H1 (cell line): Measurements from ENCODE around the gene INAVA. TPM values are rescaled to one million over a fixed set of nuclear protein-coding genes. Genes with fewer than 3 reads are reported as not detected.

ENCODE experiments used
- CTCF ChIA-PET: fragments of 300-600 bp; sonication (Branson Sonifier 250); formaldehyde crosslinking; loops from one replicate; lab custom pipeline; 2021; ENCODE audit not compliant: partially characterized antibody; lab: Charles Lee
- POLR2A ChIA-PET: fragments of 300-600 bp; sonication (Branson Sonifier 250); formaldehyde crosslinking; loops from one replicate; lab custom pipeline; 2021; ENCODE audit warnings: inconsistent platforms; ENCODE audit not compliant: partially characterized antibody; lab: Charles Lee
- DNase-seq, 2 experiments: peaks; one replicate each; pipeline versions ENCODE4 v3.0.0 to v3.0.0-alpha.2; 2010 to 2022; ENCODE audit warnings: low spot score in 2 of 2, low read depth in 1 of 2, mixed read lengths in 1 of 2
- FAIRE-seq: peaks from 2 replicates; lab custom pipeline; 2011; peaks lifted over from hg19 to GRCh38; lab: Jason Lieb, UNC
- H2AFZ ChIP-seq: 2 replicates; pipeline ENCODE4 v1.8.1; 2012; ENCODE audit warnings: low read length, inconsistent platforms
- H2AK5ac ChIP-seq: 2 replicates; pipeline ENCODE4 v1.6.1; 2013; ENCODE audit warnings: low read depth, low read length
- H2BK120ac ChIP-seq: replicated peaks from 2 replicates; pipeline ENCODE3; 2013; ENCODE audit warnings: low read depth, low read length, inconsistent platforms
- H2BK12ac ChIP-seq: 2 replicates; pipeline ENCODE4 v1.6.1; 2013; ENCODE audit warnings: low read depth, low read length
- H2BK15ac ChIP-seq: 2 replicates; pipeline ENCODE4 v1.6.1; 2013; ENCODE audit warnings: low read length
- H2BK20ac ChIP-seq: 2 replicates; pipeline ENCODE4 v1.6.1; 2013; ENCODE audit warnings: low read length
- H2BK5ac ChIP-seq: 2 replicates; pipeline ENCODE4 v1.6.1; 2013; ENCODE audit warnings: low read depth, low read length
- H3K14ac ChIP-seq: 2 replicates; pipeline ENCODE4 v1.6.1; 2013; ENCODE audit warnings: inconsistent platforms; ENCODE audit not compliant: insufficient read length
- H3K18ac ChIP-seq: 2 replicates; pipeline ENCODE4 v1.6.1; 2013; ENCODE audit warnings: low read length; ENCODE audit errors: extremely low read depth
- H3K23ac ChIP-seq: 2 replicates; pipeline ENCODE4 v1.6.1; 2013; ENCODE audit warnings: inconsistent platforms; ENCODE audit not compliant: insufficient read length
- H3K23me2 ChIP-seq: 2 replicates; pipeline ENCODE4 v1.6.1; 2013; ENCODE audit warnings: low read depth, low read length
- H3K27ac ChIP-seq: 2 replicates; pipeline ENCODE4 v1.6.1; 2011; ENCODE audit warnings: low read depth, low read length, inconsistent platforms
- H3K27me3 ChIP-seq, 4 experiments: replicated peaks in 1 of 4; 1 replicate in 1 of 4; 2 replicates in 3 of 4; pipeline versions ENCODE4 v1.6.1 to v1.8.1; 2011 to 2013; ENCODE audit warnings: low read length in 3 of 4, mild to moderate bottlenecking in 3 of 4, inconsistent platforms in 2 of 4, mixed read lengths in 2 of 4, moderate library complexity in 1 of 4; ENCODE audit not compliant: control insufficient read depth in 3 of 4, insufficient read depth in 3 of 4; ENCODE audit errors: extremely low read depth in 1 of 4
- H3K36me3 ChIP-seq, 4 experiments: 2 replicates each; pipeline versions ENCODE4 v1.6.1 to v1.8.1; 2011 to 2013; ENCODE audit warnings: mild to moderate bottlenecking in 4 of 4, low read length in 3 of 4, moderate library complexity in 2 of 4, control low read depth in 1 of 4, inconsistent platforms in 1 of 4; ENCODE audit not compliant: insufficient read depth in 4 of 4, control insufficient read depth in 2 of 4
- H3K4ac ChIP-seq: replicated peaks from 2 replicates; pipeline ENCODE3; 2013; ENCODE audit warnings: low read length, low read depth, mixed read lengths, inconsistent platforms; ENCODE audit not compliant: insufficient read length
- H3K4me1 ChIP-seq, 4 experiments: replicated peaks in 1 of 4; 1 replicate in 1 of 4; 2 replicates in 3 of 4; pipeline versions ENCODE4 v1.6.1 to v1.8.1; 2011 to 2013; ENCODE audit warnings: low read length in 3 of 4, inconsistent platforms in 2 of 4, mixed read lengths in 1 of 4; ENCODE audit not compliant: insufficient read depth in 4 of 4, control insufficient read depth in 3 of 4
- H3K4me2 ChIP-seq, 2 experiments: 2 replicates each; pipeline versions ENCODE4 v1.6.1 to v1.8.1; 2011 to 2013; ENCODE audit warnings: low read depth in 2 of 2, low read length in 2 of 2, control low read depth in 1 of 2, inconsistent platforms in 1 of 2, mild to moderate bottlenecking in 1 of 2; ENCODE audit not compliant: insufficient read depth in 1 of 2
- H3K4me3 ChIP-seq, 4 experiments: fragments of 200-600, 300-600 bp in 1 of 4; sonication (generic), shearing (Covaris generic), sonication (Bioruptor Twin) in 1 of 4; 2 replicates each; pipeline versions ENCODE4 v1.5.1 to v1.8.1; 2011 to 2016; ENCODE audit warnings: low read length in 4 of 4, low read depth in 3 of 4, control low read depth in 2 of 4, inconsistent platforms in 2 of 4, mild to moderate bottlenecking in 2 of 4, mixed read lengths in 1 of 4, moderate library complexity in 1 of 4; ENCODE audit not compliant: insufficient read depth in 2 of 4; ENCODE audit errors: extremely low read depth in 1 of 4
- H3K56ac ChIP-seq: replicated peaks from 2 replicates; pipeline ENCODE3; 2013; ENCODE audit warnings: low read depth, mild to moderate bottlenecking, mixed read lengths, low read length, inconsistent platforms; ENCODE audit not compliant: insufficient read length
- H3K79me1 ChIP-seq: 2 replicates; pipeline ENCODE4 v1.6.1; 2013; ENCODE audit warnings: low read depth, low read length, control low read depth
- H3K79me2 ChIP-seq, 2 experiments: 2 replicates each; pipeline versions ENCODE4 v1.6.1 to v1.8.1; 2012 to 2013; ENCODE audit warnings: low read length in 2 of 2, mild to moderate bottlenecking in 2 of 2, inconsistent platforms in 1 of 2; ENCODE audit not compliant: insufficient read depth in 2 of 2, control insufficient read depth in 1 of 2
- H3K9ac ChIP-seq, 4 experiments: replicated peaks in 1 of 4; 1 replicate in 1 of 4; 2 replicates in 3 of 4; pipeline versions ENCODE4 v1.6.1 to v1.8.1; 2011 to 2013; ENCODE audit warnings: low read depth in 3 of 4, low read length in 3 of 4, control low read depth in 2 of 4, mild to moderate bottlenecking in 2 of 4, moderate library complexity in 2 of 4, inconsistent platforms in 1 of 4; ENCODE audit errors: extremely low read depth in 1 of 4
- H3K9me3 ChIP-seq, 2 experiments: 2 replicates each; pipeline versions ENCODE4 v1.6.1 to v1.8.1; 2012 to 2013; ENCODE audit warnings: mild to moderate bottlenecking in 2 of 2, moderate library complexity in 2 of 2, control low read depth in 1 of 2, inconsistent platforms in 1 of 2, low read depth in 1 of 2, low read length in 1 of 2, mixed read lengths in 1 of 2; ENCODE audit not compliant: insufficient read depth in 2 of 2
- H4K20me1 ChIP-seq, 2 experiments: replicated peaks in 1 of 2; 2 replicates each; pipeline versions ENCODE3 to v1.8.1; 2011 to 2013; ENCODE audit warnings: inconsistent platforms in 2 of 2, low read length in 2 of 2, mild to moderate bottlenecking in 1 of 2; ENCODE audit not compliant: insufficient read depth in 2 of 2, control insufficient read depth in 1 of 2
- H4K5ac ChIP-seq: 2 replicates; pipeline ENCODE4 v1.6.1; 2013; ENCODE audit warnings: low read length, low read depth, mixed read lengths, inconsistent platforms; ENCODE audit not compliant: insufficient read length
- H4K8ac ChIP-seq: 2 replicates; pipeline ENCODE4 v1.8.0; 2013; ENCODE audit warnings: mild to moderate bottlenecking, moderate library complexity, low read length, inconsistent platforms; ENCODE audit not compliant: insufficient read depth; ENCODE audit errors: extremely low read depth
- H4K91ac ChIP-seq: replicated peaks from 2 replicates; pipeline ENCODE3; 2013; ENCODE audit warnings: low read length, mixed read lengths, inconsistent platforms; ENCODE audit not compliant: insufficient read length
- HDAC2 ChIP-seq, 2 experiments: fragments of 300-600 bp in 1 of 2; sonication (generic) in 1 of 2; IDR thresholded peaks; 2 replicates each; pipeline ENCODE4 v1.6.1; 2011 to 2012; ENCODE audit warnings: low read depth in 2 of 2, low read length in 2 of 2, mild to moderate bottlenecking in 2 of 2, moderate library complexity in 2 of 2, borderline replicate concordance in 1 of 2, inconsistent platforms in 1 of 2
- KDM1A ChIP-seq: fragments of 200-600, 300-600 bp; sonication (generic); IDR thresholded peaks from 2 replicates; pipeline ENCODE4 v1.7.1; 2016; ENCODE audit warnings: mild to moderate bottlenecking, low read length, borderline replicate concordance
- MAFK ChIP-seq: IDR thresholded peaks from 2 replicates; pipeline ENCODE4 v1.6.1; 2012; ENCODE audit warnings: low read depth, mild to moderate bottlenecking, improper control_type of control experiment, low read length
- POLR2A ChIP-seq, 2 experiments: IDR thresholded peaks; 1 replicate in 1 of 2; 2 replicates in 1 of 2; pipeline ENCODE4 v1.6.1; 2011; ENCODE audit warnings: low read depth in 2 of 2, low read length in 2 of 2, mild to moderate bottlenecking in 2 of 2; ENCODE audit errors: control extremely low read depth in 1 of 2
- WGBS, 2 experiments: shearing (Covaris generic) in 1 of 2; methylation state at CpG; one replicate each; pipeline versions ENCODE4 v1.1.6 to v1.1.7; 2013 to 2015; ENCODE audit warnings: low lambda C conversion rate in 2 of 2, mixed read lengths in 2 of 2, inconsistent platforms in 1 of 2, low coverage in 1 of 2, missing lambda C conversion rate in 1 of 2; ENCODE audit not compliant: insufficient replicate concordance in 2 of 2, insufficient coverage in 1 of 2, insufficient read length in 1 of 2; ENCODE audit errors: extremely low coverage in 1 of 2, missing lambda C conversion rate in 1 of 2; 5-methylcytosine and 5-hydroxymethylcytosine counted together
- polyA plus RNA-seq, 7 experiments: library from polyadenylated mRNA; depleted of rRNA in 3 of 7; stranded (reverse) in 5 of 7; unstranded in 2 of 7; fragments of >200 nt in 5 of 7; fragments of 200-250 nt in 2 of 7; gene quantifications; 1 replicate in 5 of 7; 2 replicates in 1 of 7; 4 replicates in 1 of 7; pipeline versions ENCODE4 v1.2.1 to v1.2.3, GENCODE V29; 2011 to 2013; ENCODE audit warnings: missing spikeins in 2 of 7, mixed read lengths in 2 of 7
- total RNA-seq: library from RNA; stranded (reverse); fragmentation: NEBNext Ultra II Directional; extraction: Animal tissue kit (Norgen Biotek cat#: 25700); gene quantifications from 2 replicates; pipeline ENCODE4 v1.2.1, GENCODE V29; 2021

Gene INAVA
- total and polyA plus RNA-seq, 2 of the 8 experiments (the other 6 are each of a cell fraction or from before 2014, with no cell fraction given) = 46.8 to 49.3 TPM

- TF ChIP-seq MAFK (no peak), KDM1A (no peak), HDAC2 (IDR thresholded peaks at IDR 0.05; ENCODE audit: borderline replicate concordance in 1 of 2, low read depth in 2 of 2, low read length in 2 of 2) (no peak), POLR2A (IDR thresholded peaks at IDR 0.05; ENCODE audit: control extremely low read depth in 1 of 2, low read depth in 2 of 2, low read length in 2 of 2) (no peak)
- Histone ChIP-seq H3K23ac (no peak overlapping the region), H3K9ac (no peak overlapping the region), H3K9me3 (no peaks in the 10 kb centered on the region), H2BK120ac (no peak overlapping the region), H3K23me2 (no peaks in the 10 kb centered on the region), H3K27me3 (no peaks in the 10 kb centered on the region), H2BK5ac (no peak overlapping the region), H4K91ac (no peak overlapping the region), H3K27ac (no peak overlapping the region), H3K4me1 (peaks cover 0 to 1% (median under 1%) of the 10 kb centered on the region in 4 experiments; a peak in 2 of 7 replicates), H2AK5ac (no peak overlapping the region), H3K18ac (no peak overlapping the region), H3K4me3 (no peak overlapping the region), H2BK15ac (no peak overlapping the region), H3K79me1 (no peaks in the 10 kb centered on the region), H3K79me2 (no peaks in the 10 kb centered on the region), H3K36me3 (no peaks in the 10 kb centered on the region), H4K8ac (no peak overlapping the region), H3K4me2 (no peak overlapping the region), H2AFZ (no peak overlapping the region), H4K20me1 (no peaks in the 10 kb centered on the region), H2BK20ac (no peak overlapping the region), H3K56ac (no peak overlapping the region), H3K14ac (no peak overlapping the region), H3K4ac (no peak overlapping the region), H4K5ac (no peak overlapping the region), H2BK12ac (no peak overlapping the region)
- 90% methylated on average over 3 of the region's 3 CpGs; no CpG with 5 or more reads in 1 of the 2 experiments for WGBS, 2 experiments
- no peak for FAIRE-seq
- ChIA-PET CTCF (interaction anchor here (1.0 to 3.2 kb wide), 2 partner anchors 18 to 37 kb away, joined by 3 to 16 read pairs; no protein-coding TSS in a partner anchor), POLR2A (no interaction called here)
- DNase-seq = no peak
Measured at GRCh38 chr1:200954434-200954833, 59.7 kb downstream of the INAVA start.
